GM10847 (cell line): Measurements from ENCODE around the gene LILRB5.
"Not testable (repeated sequence)": the region's sequence is repeated elsewhere in the genome, so short reads cannot be mapped to it uniquely, and the experiment has no call there.

Experiments
- POLR2A ChIP-seq: IDR thresholded peaks from 2 replicates; pipeline ENCODE4 v1.6.1; 2011; ENCODE audit not compliant: insufficient read length; ENCODE audit errors: extremely low read depth

LILRB5 gene

GRCh38 chr19:54233941-54234340 is 23.1 kb downstream of the LILRB5 start:
- TF ChIP-seq POLR2A = no peak

- no peak for TF ChIP-seq POLR2A
Measured at GRCh38 chr19:54231077-54231931, 25.8 kb downstream of the LILRB5 start.

GRCh38 chr19:54230031-54230430 is 27.0 kb downstream of the LILRB5 start:
- no peak for TF ChIP-seq POLR2A

GRCh38 chr19:54229146-54229545 is 27.9 kb downstream of the LILRB5 start:
- TF ChIP-seq POLR2A = no peak

- TF ChIP-seq POLR2A = not testable (repeated sequence)
Measured at GRCh38 chr19:54222474-54223276, 34.4 kb downstream of the LILRB5 start, which contains the start of gene LILRB3. LILRB3 (minus strand) TSS chr19:54223007; CDS start chr19:54222976, 31 bp downstream.

GRCh38 chr19:54218960-54219661 is 38.0 kb downstream of the LILRB5 start:
- no peak for TF ChIP-seq POLR2A

GRCh38 chr19:54218259-54218658 is 38.8 kb downstream of the LILRB5 start:
- TF ChIP-seq POLR2A = no peak

- TF ChIP-seq POLR2A = no peak
Measured at GRCh38 chr19:54216869-54217268, 40.2 kb downstream of the LILRB5 start.

- TF ChIP-seq POLR2A = no peak
Measured at GRCh38 chr19:54211235-54211634, 45.8 kb downstream of the LILRB5 start.

GRCh38 chr19:54209811-54210494 is 47.1 kb downstream of the LILRB5 start:
- TF ChIP-seq POLR2A = no peak

GRCh38 chr19:54209058-54209810 is 47.8 kb downstream of the LILRB5 start:
- TF ChIP-seq POLR2A = no peak

- no peak for TF ChIP-seq POLR2A
Measured at GRCh38 chr19:54208784-54209057, 48.4 kb downstream of the LILRB5 start.

- TF ChIP-seq POLR2A = no peak
Measured at GRCh38 chr19:54207983-54208783, 48.9 kb downstream of the LILRB5 start.

GRCh38 chr19:54207676-54207982 is 49.4 kb downstream of the LILRB5 start:
- no peak for TF ChIP-seq POLR2A
